ENCODE measurements around the gene CYP4X1.
"Not testable (repeated sequence)": the region's sequence is repeated elsewhere in the genome, so short reads cannot be mapped to it uniquely, and the experiment has no call there.

Gene CYP4X1

GRCh38 chr1:47031585-47031984 is 8.1 kb downstream of the CYP4X1 start:
- Histone ChIP-seq H3K27ac (no peak overlapping the region), H3K79me2 (no peaks in the 10 kb centered on the region), H3K9me3 (ENCODE audit: control insufficient read depth, low read length) (no peaks in the 10 kb centered on the region), H3K4me1 (no peaks in the 10 kb centered on the region), H3K27me3 (ENCODE audit: control insufficient read depth, insufficient read depth, low read length) (no peaks in the 10 kb centered on the region), H2AFZ (no peak overlapping the region), H3K36me3 (ENCODE audit: control insufficient read depth, insufficient read depth, low read length) (no peaks in the 10 kb centered on the region), H3K4me2 (ENCODE audit: low read length) (no peak overlapping the region), H3K9ac (no peak overlapping the region), H3K4me3 (ENCODE audit: low read depth, low read length) (no peak overlapping the region)
- TF ChIP-seq CTCF (IDR thresholded peaks at IDR 0.05), result no peak

GRCh38 chr1:47036764-47037163 is 13.3 kb downstream of the CYP4X1 start:
- Histone ChIP-seq H3K27me3 (ENCODE audit: control insufficient read depth, insufficient read depth, low read length) (no peaks in the 10 kb centered on the region), H3K27ac (no peak overlapping the region), H3K4me1 (no peaks in the 10 kb centered on the region), H3K9me3 (ENCODE audit: control insufficient read depth, low read length) (no peaks in the 10 kb centered on the region), H3K4me2 (ENCODE audit: low read length) (no peak overlapping the region), H3K36me3 (ENCODE audit: control insufficient read depth, insufficient read depth, low read length) (no peaks in the 10 kb centered on the region), H2AFZ (no peak overlapping the region), H3K79me2 (no peaks in the 10 kb centered on the region), H3K9ac (no peak overlapping the region), H3K4me3 (ENCODE audit: low read depth, low read length) (no peak overlapping the region)
- TF ChIP-seq CTCF (IDR thresholded peaks at IDR 0.05), result no peak

GRCh38 chr1:47059376-47059775 is 35.9 kb downstream of the CYP4X1 start:
- Histone ChIP-seq H3K4me3 (ENCODE audit: low read depth, low read length) (no peak overlapping the region), H3K9me3 (ENCODE audit: control insufficient read depth, low read length) (no peaks in the 10 kb centered on the region)

GRCh38 chr1:47067097-47067594 is 43.7 kb downstream of the CYP4X1 start, which contains the start of gene CYP4Z1:
Gene CYP4Z1 (plus strand): TSS chr1:47067231. CDS start chr1:47067491, 260 bp downstream.
- Histone ChIP-seq H3K4me1 (no peaks in the 10 kb centered on the region), H3K4me3 (ENCODE audit: low read depth, low read length) (no peak within 1 kb of the TSS)

More at GRCh38 chr1:47059376-47059775, 35.9 kb downstream of the CYP4X1 start:
- Histone ChIP-seq H3K79me2 (no peaks in the 10 kb centered on the region), H3K4me1 (no peaks in the 10 kb centered on the region), H3K27ac (no peak overlapping the region), H3K36me3 (ENCODE audit: control insufficient read depth, insufficient read depth, low read length) (no peaks in the 10 kb centered on the region), H3K4me2 (ENCODE audit: low read length) (no peak overlapping the region), H3K27me3 (ENCODE audit: control insufficient read depth, insufficient read depth, low read length) (no peaks in the 10 kb centered on the region), H2AFZ (no peak overlapping the region), H3K9ac (no peak overlapping the region)
- TF ChIP-seq CTCF (IDR thresholded peaks at IDR 0.05), result no peak

GRCh38 chr1:47069080-47069479 is 45.6 kb downstream of the CYP4X1 start:
- H2AFZ ChIP-seq; H3K4me3 ChIP-seq (ENCODE audit: low read depth, low read length): not testable (repeated sequence)

More at GRCh38 chr1:47067097-47067594, 43.7 kb downstream of the CYP4X1 start, which contains the start of gene CYP4Z1:
- H3K27me3 ChIP-seq (ENCODE audit: control insufficient read depth, insufficient read depth, low read length), result no peaks in the 10 kb centered on the region
- H3K27ac ChIP-seq, result no peak within 1 kb of the TSS
- no peaks in the 10 kb centered on the region for H3K9me3 ChIP-seq (ENCODE audit: control insufficient read depth, low read length)
- H3K9ac ChIP-seq, result no peak within 1 kb of the TSS
- H3K4me2 ChIP-seq (ENCODE audit: low read length), result no peak within 1 kb of the TSS
- no peaks in the 10 kb centered on the region for H3K36me3 ChIP-seq (ENCODE audit: control insufficient read depth, insufficient read depth, low read length)
- H2AFZ ChIP-seq, result no peak within 1 kb of the TSS
- no peaks in the 10 kb centered on the region for H3K79me2 ChIP-seq
- TF ChIP-seq CTCF (IDR thresholded peaks at IDR 0.05), result no peak

GRCh38 chr1:47069509-47069908 is 46.0 kb downstream of the CYP4X1 start:
- not testable (repeated sequence) for H3K9me3 ChIP-seq (ENCODE audit: control insufficient read depth, low read length); H3K4me1 ChIP-seq; H2AFZ ChIP-seq; H3K36me3 ChIP-seq (ENCODE audit: control insufficient read depth, insufficient read depth, low read length); H3K9ac ChIP-seq; H3K4me3 ChIP-seq (ENCODE audit: low read depth, low read length); H3K27ac ChIP-seq; H3K79me2 ChIP-seq; H3K4me2 ChIP-seq (ENCODE audit: low read length); H3K27me3 ChIP-seq (ENCODE audit: control insufficient read depth, insufficient read depth, low read length)

More at GRCh38 chr1:47069080-47069479, 45.6 kb downstream of the CYP4X1 start:
- not testable (repeated sequence) for H3K79me2 ChIP-seq; H3K4me1 ChIP-seq; H3K4me2 ChIP-seq (ENCODE audit: low read length); H3K27me3 ChIP-seq (ENCODE audit: control insufficient read depth, insufficient read depth, low read length); H3K36me3 ChIP-seq (ENCODE audit: control insufficient read depth, insufficient read depth, low read length); H3K9me3 ChIP-seq (ENCODE audit: control insufficient read depth, low read length); H3K27ac ChIP-seq; H3K9ac ChIP-seq

Measured in parathyroid adenoma (tissue), 2 donors.